ENCODE results near the gene GHR. TPM values are rescaled to one million over a fixed set of nuclear protein-coding genes. Genes with fewer than 3 reads are reported as not detected.

The GHR gene
- total RNA-seq, 1 experiment from 2014 or later, result 2.2 TPM

GRCh38 chr5:42521406-42521805 is 98.2 kb downstream of the GHR start:
- no TSS peak for BruUV-seq (replicated peaks)

GRCh38 chr5:42522783-42523182 is 99.5 kb downstream of the GHR start:
- CTCF ChIA-PET, result no interaction called here
- no peaks in the 10 kb centered on the region for H3K79me2 ChIP-seq (ENCODE audit: low read length)
- H3K36me3 ChIP-seq (ENCODE audit: low read depth, low read length), result no peaks in the 10 kb centered on the region
- H3K27me3 ChIP-seq (ENCODE audit: low read length), result no peaks in the 10 kb centered on the region
- no peaks in the 10 kb centered on the region for H3F3A ChIP-seq (ENCODE audit: low read length, unreplicated experiment)
- intact Hi-C loops (cut with micrococcal nuclease), result no loop called here
- no peak overlapping the region for H3K4me2 ChIP-seq (ENCODE audit: low read length)
- DNase-seq, result no peak
- H3K4me3 ChIP-seq (ENCODE audit: low read length), result no peak overlapping the region
- no peak for ATAC-seq
- POLR2A ChIA-PET (ENCODE audit: unreplicated experiment), result no interaction called here
- TF ChIP-seq EZH2phosphoT487 (IDR thresholded peaks at IDR 0.05; ENCODE audit: borderline replicate concordance, low read length), result no peak
- no peak for TF ChIP-seq EZH2 (IDR thresholded peaks at IDR 0.05; ENCODE audit: low read length, unreplicated experiment)
- no peak for TF ChIP-seq CTCF (conservative IDR thresholded peaks at IDR 0.05; ENCODE audit: low read depth, low read length)
- no peak overlapping the region for H3K27ac ChIP-seq (ENCODE audit: low read length)
- H2AFZ ChIP-seq (ENCODE audit: low read length), result no peak overlapping the region
- no peak overlapping the region for H3K9ac ChIP-seq (ENCODE audit: low read length)
- H3K9me3 ChIP-seq (ENCODE audit: low read length), result 0 out of 2 replicates have a peak, but pooled peaks cover 3% of the 10 kb centered on the region
- no TSS peak for BruUV-seq (replicated peaks)
- no peaks in the 10 kb centered on the region for H3K9me2 ChIP-seq (replicated peaks; ENCODE audit: low read length)
- no peaks in the 10 kb centered on the region for H4K20me1 ChIP-seq (ENCODE audit: low read length)
- H3K4me1 ChIP-seq (ENCODE audit: insufficient read depth, low read length), result no peaks in the 10 kb centered on the region

More at GRCh38 chr5:42521406-42521805, 98.2 kb downstream of the GHR start:
- CTCF ChIA-PET, result no interaction called here
- H3K36me3 ChIP-seq (ENCODE audit: low read depth, low read length), result no peaks in the 10 kb centered on the region
- H3K9ac ChIP-seq (ENCODE audit: low read length), result no peak overlapping the region
- H3K4me2 ChIP-seq (ENCODE audit: low read length), result no peak overlapping the region
- no peaks in the 10 kb centered on the region for H3F3A ChIP-seq (ENCODE audit: low read length, unreplicated experiment)
- DNase-seq, result no peak
- no peak for TF ChIP-seq EZH2 (IDR thresholded peaks at IDR 0.05; ENCODE audit: low read length, unreplicated experiment)
- no peak for TF ChIP-seq EZH2phosphoT487 (IDR thresholded peaks at IDR 0.05; ENCODE audit: borderline replicate concordance, low read length)
- no peak for TF ChIP-seq CTCF (conservative IDR thresholded peaks at IDR 0.05; ENCODE audit: low read depth, low read length)
- H2AFZ ChIP-seq (ENCODE audit: low read length), result no peak overlapping the region
- H3K79me2 ChIP-seq (ENCODE audit: low read length), result no peaks in the 10 kb centered on the region
- no peaks in the 10 kb centered on the region for H3K4me1 ChIP-seq (ENCODE audit: insufficient read depth, low read length)
- H3K27ac ChIP-seq (ENCODE audit: low read length), result no peak overlapping the region
- H3K4me3 ChIP-seq (ENCODE audit: low read length), result no peak overlapping the region
- H3K9me3 ChIP-seq (ENCODE audit: low read length), result no peaks in the 10 kb centered on the region
- POLR2A ChIA-PET (ENCODE audit: unreplicated experiment), result no interaction called here
- H3K27me3 ChIP-seq (ENCODE audit: low read length), result no peaks in the 10 kb centered on the region
- intact Hi-C loops (cut with micrococcal nuclease), result no loop called here
- H4K20me1 ChIP-seq (ENCODE audit: low read length), result no peaks in the 10 kb centered on the region
- no peak for ATAC-seq
- H3K9me2 ChIP-seq (replicated peaks; ENCODE audit: low read length), result no peaks in the 10 kb centered on the region

GRCh38 chr5:42526179-42526578 is 102.9 kb downstream of the GHR start:
- intact Hi-C loops (cut with micrococcal nuclease), result no loop called here
- DNase-seq, result no peak
- CTCF ChIA-PET, result no interaction called here
- H3K36me3 ChIP-seq (ENCODE audit: low read depth, low read length), result no peaks in the 10 kb centered on the region
- no peaks in the 10 kb centered on the region for H3F3A ChIP-seq (ENCODE audit: low read length, unreplicated experiment)
- no TSS peak for BruUV-seq (replicated peaks)
- H4K20me1 ChIP-seq (ENCODE audit: low read length), result no peaks in the 10 kb centered on the region
- H3K9me3 ChIP-seq (ENCODE audit: low read length), result 0 out of 2 replicates have a peak, but pooled peaks cover 3% of the 10 kb centered on the region
- H3K27ac ChIP-seq (ENCODE audit: low read length), result no peak overlapping the region
- no peaks in the 10 kb centered on the region for H3K27me3 ChIP-seq (ENCODE audit: low read length)
- no peak overlapping the region for H3K9ac ChIP-seq (ENCODE audit: low read length)
- no peaks in the 10 kb centered on the region for H3K79me2 ChIP-seq (ENCODE audit: low read length)
- H3K9me2 ChIP-seq (replicated peaks; ENCODE audit: low read length), result no peaks in the 10 kb centered on the region
- H3K4me2 ChIP-seq (ENCODE audit: low read length), result no peak overlapping the region
- no peak overlapping the region for H2AFZ ChIP-seq (ENCODE audit: low read length)
- POLR2A ChIA-PET (ENCODE audit: unreplicated experiment), result no interaction called here
- H3K4me1 ChIP-seq (ENCODE audit: insufficient read depth, low read length), result no peaks in the 10 kb centered on the region
- H3K4me3 ChIP-seq (ENCODE audit: low read length), result no peak overlapping the region
- TF ChIP-seq EZH2 (IDR thresholded peaks at IDR 0.05; ENCODE audit: low read length, unreplicated experiment) (no peak), EZH2phosphoT487 (IDR thresholded peaks at IDR 0.05; ENCODE audit: borderline replicate concordance, low read length) (no peak), CTCF (conservative IDR thresholded peaks at IDR 0.05; ENCODE audit: low read depth, low read length) (no peak)
- no peak for ATAC-seq

Data from PC-3 (cell line).